HG03108 (cell line): ENCODE data around the gene ABCE1.

ENCODE experiments used
- ATAC-seq: cut with Tn5 transposase; IDR thresholded peaks from one replicate; pipeline ENCODE4 v1.9.1; 2021; ENCODE audit warnings: moderate library complexity; ENCODE audit not compliant: unreplicated experiment

Gene ABCE1

DNA sequence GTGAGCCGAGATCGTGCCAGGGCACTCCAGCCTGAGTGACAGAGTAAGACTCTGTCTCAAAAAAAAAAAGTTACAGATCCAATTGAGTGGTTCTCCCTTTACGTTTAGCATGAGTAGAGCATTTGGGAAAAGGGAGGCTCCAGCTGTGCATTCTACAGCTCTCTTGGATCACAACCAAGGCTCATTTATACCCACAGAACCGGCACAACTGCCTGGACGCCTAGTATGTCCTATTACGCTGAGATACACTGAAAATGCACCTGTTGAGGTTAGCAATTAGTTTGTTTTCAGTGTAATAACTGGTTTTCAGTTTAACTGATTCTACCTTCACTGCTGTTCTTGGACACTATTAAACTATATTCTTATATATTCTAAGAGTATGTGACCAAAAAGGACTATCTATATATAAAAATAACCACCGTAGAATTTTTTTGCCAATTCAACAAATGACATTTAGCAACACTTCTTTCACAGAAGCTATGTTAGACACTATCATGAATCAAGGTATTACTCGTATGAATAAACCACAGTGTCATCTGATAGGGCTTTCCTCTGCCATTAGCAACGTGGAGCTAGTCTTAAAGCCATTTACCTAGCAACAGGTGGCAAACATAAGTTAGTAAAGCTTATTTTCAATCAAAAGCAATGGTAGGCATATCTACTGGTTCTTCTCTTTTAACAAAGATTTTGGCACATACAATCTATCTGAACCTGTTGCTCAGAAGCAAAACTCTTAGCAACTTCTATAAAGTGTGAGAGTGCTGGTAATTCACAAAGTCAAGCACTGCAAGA is 78.7 kb downstream of the ABCE1 start:
- ATAC-seq: no peak

DNA sequence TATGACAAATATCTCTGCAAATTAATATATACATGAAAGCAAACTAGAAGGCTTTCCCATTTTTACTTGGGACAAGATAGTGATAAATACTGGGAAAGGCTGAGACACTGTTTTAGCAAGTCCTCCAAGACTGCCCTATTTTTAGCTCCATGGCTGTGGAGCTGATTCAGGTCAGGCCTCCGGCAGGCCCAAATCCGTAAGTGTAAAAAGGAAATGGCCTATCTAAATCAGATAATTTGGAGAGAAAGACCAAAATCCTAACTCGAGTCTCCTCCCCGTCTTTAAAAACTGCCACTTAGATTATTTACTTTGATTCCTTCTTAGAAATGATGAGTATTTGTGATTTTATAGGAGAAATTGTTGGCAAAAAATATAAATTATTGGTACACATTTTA is 79.4 kb downstream of the ABCE1 start:
- ATAC-seq: no peak

DNA sequence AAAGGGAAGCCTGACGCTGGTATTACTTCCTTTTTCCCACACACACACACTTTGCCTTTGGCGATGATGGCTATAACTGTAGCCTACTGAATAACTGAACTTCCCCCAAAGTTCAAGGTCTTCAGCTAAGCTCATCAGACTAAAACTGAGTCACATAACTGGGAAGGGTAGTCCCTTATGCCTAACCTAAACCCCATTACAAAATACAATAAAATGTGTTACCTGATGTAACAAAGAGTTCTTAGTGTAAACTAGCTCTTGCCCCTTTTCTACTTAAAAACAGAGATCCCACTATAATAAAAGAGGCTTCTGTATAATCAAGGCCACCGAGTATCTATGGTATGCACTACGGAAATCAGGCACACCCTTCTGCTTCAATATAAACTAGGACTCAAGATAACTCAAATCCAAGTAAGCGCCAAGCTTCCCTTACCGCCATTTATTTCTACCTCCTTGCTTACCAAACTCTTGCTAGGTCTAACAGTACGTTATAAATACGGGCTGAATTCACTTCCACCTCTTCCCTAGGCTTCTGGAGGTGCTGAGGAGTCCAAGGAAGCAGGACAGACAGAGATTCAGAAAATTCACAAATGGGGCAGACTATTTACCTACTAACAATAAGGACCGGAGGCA is 79.9 kb downstream of the ABCE1 start:
- ATAC-seq: no peak

DNA sequence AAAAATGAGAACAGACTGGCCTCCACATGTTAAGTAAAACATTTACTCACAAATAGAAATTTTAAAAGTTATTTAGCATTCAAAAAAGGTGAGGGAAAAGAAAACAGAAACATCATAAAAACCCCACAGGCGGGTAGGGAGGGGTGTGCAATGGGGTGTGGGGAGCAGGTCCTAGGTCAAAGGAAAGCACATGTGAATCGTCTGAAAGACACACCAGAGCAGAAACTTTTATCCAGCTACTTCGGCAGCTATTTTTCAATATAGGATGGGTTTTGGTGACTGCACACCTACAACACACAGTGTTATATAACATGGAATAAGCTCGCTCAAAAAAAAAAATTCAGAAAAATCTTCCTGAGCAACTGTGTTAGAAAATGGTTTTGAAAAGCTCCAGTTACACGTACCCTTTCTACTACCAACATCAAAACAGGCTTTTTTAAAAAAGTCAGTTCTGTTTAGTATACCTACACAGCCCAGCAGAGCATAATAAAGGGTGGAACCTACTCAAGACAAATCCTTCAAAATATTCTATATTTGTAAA is 80.7 kb downstream of the ABCE1 start:
- no peak for ATAC-seq
